ENCODE data around the gene IFI27. TPM values are rescaled to one million over a fixed set of nuclear protein-coding genes. Genes with fewer than 3 reads are reported as not detected.
"Not testable (repeated sequence)": the region's sequence is repeated elsewhere in the genome, so short reads cannot be mapped to it uniquely, and the experiment has no call there.

Gene IFI27
- total RNA-seq, 2 donors from 2014 or later = 5.1 to 7.7 TPM

- peaks cover 14% of the 10 kb centered on the region for H3K4me1 Mint-ChIP-seq (ENCODE audit: low read depth)
- peaks cover 0 to 4% of the 10 kb centered on the region in 2 donors for H3K9me3 Mint-ChIP-seq
- ATAC-seq (replicated peaks in 1 of 2) = no peak
These were observed 43.3 kb downstream of the IFI27 start for GRCh38 chr14:94153750-94154342.

GRCh38 chr14:94156143-94156542 lies 45.6 kb downstream of the IFI27 start:
- H3K27me3 Mint-ChIP-seq (ENCODE audit: low read depth); DNase-seq; H3K4me3 Mint-ChIP-seq; H3K27ac Mint-ChIP-seq; ATAC-seq (replicated peaks in 1 of 2); H3K36me3 Mint-ChIP-seq (ENCODE audit: insufficient read depth in 2 of 2); H3K9me3 Mint-ChIP-seq: not testable (repeated sequence)
- H3K4me1 Mint-ChIP-seq (ENCODE audit: low read depth) = peaks cover 26% of the 10 kb centered on the region

More at GRCh38 chr14:94153750-94154342, 43.3 kb downstream of the IFI27 start:
- H3K4me3 Mint-ChIP-seq = no peak overlapping the region
- no peaks in the 10 kb centered on the region for H3K36me3 Mint-ChIP-seq (ENCODE audit: insufficient read depth in 2 of 2)
- H3K27ac Mint-ChIP-seq = no peak overlapping the region
- DNase-seq = no peak
- peaks cover 8% of the 10 kb centered on the region for H3K27me3 Mint-ChIP-seq (ENCODE audit: low read depth)

GRCh38 chr14:94157197-94157596 lies 46.7 kb downstream of the IFI27 start:
- Mint-ChIP-seq H3K27ac (no peak overlapping the region), H3K9me3 (peaks cover 0 to 4% of the 10 kb centered on the region in 2 donors), H3K27me3 (ENCODE audit: low read depth) (no peaks in the 10 kb centered on the region), H3K36me3 (ENCODE audit: insufficient read depth in 2 of 2) (no peaks in the 10 kb centered on the region), H3K4me1 (ENCODE audit: low read depth) (peaks cover 36% of the 10 kb centered on the region), H3K4me3 (no peak overlapping the region)
- ATAC-seq (replicated peaks in 1 of 2) (peak; percentile 56 to 79), DNase-seq (no peak)

- Mint-ChIP-seq H3K9me3 (peaks cover 0 to 4% of the 10 kb centered on the region in 2 donors), H3K27me3 (ENCODE audit: low read depth) (no peaks in the 10 kb centered on the region), H3K27ac (no peak overlapping the region), H3K36me3 (ENCODE audit: insufficient read depth in 2 of 2) (no peaks in the 10 kb centered on the region), H3K4me3 (peak overlapping the region; percentile 1 to 34), H3K4me1 (ENCODE audit: low read depth) (peaks cover 47% of the 10 kb centered on the region)
- DNase-seq (no peak), ATAC-seq (replicated peaks in 1 of 2) (peak; percentile 56 to 67)
These were observed 47.8 kb downstream of the IFI27 start for GRCh38 chr14:94158239-94158883.

- no peak overlapping the region for H3K4me3 Mint-ChIP-seq
- no peaks in the 10 kb centered on the region for H3K9me3 Mint-ChIP-seq
- no peaks in the 10 kb centered on the region for H3K27me3 Mint-ChIP-seq (ENCODE audit: low read depth)
- ATAC-seq (replicated peaks in 1 of 2) (no peak), DNase-seq (no peak)
- peaks cover 64% of the 10 kb centered on the region for H3K4me1 Mint-ChIP-seq (ENCODE audit: low read depth)
- H3K36me3 Mint-ChIP-seq (ENCODE audit: insufficient read depth in 2 of 2) = no peaks in the 10 kb centered on the region
- H3K27ac Mint-ChIP-seq = no peak overlapping the region
These were observed 50.5 kb downstream of the IFI27 start for GRCh38 chr14:94161058-94161457.

GRCh38 chr14:94161981-94162380 lies 51.4 kb downstream of the IFI27 start:
- Mint-ChIP-seq H3K36me3 (ENCODE audit: insufficient read depth in 2 of 2) (no peaks in the 10 kb centered on the region), H3K27me3 (ENCODE audit: low read depth) (no peaks in the 10 kb centered on the region), H3K9me3 (no peaks in the 10 kb centered on the region), H3K4me3 (peak overlapping the region in 1 of 2 donors; percentile 9), H3K27ac (no peak overlapping the region), H3K4me1 (ENCODE audit: low read depth) (peaks cover 64% of the 10 kb centered on the region)
- DNase-seq (no peak), ATAC-seq (replicated peaks in 1 of 2) (no peak)

- Mint-ChIP-seq H3K27ac (no peak overlapping the region), H3K9me3 (no peaks in the 10 kb centered on the region), H3K4me3 (no peak overlapping the region), H3K36me3 (ENCODE audit: insufficient read depth in 2 of 2) (no peaks in the 10 kb centered on the region), H3K27me3 (ENCODE audit: low read depth) (no peaks in the 10 kb centered on the region), H3K4me1 (ENCODE audit: low read depth) (peaks cover 64% of the 10 kb centered on the region)
- no peak for DNase-seq
- ATAC-seq (replicated peaks in 1 of 2) = no peak
These were observed 51.9 kb downstream of the IFI27 start for GRCh38 chr14:94162466-94162865.

- Mint-ChIP-seq H3K27ac (peak overlapping the region; percentile 7), H3K9me3 (no peaks in the 10 kb centered on the region), H3K27me3 (ENCODE audit: low read depth) (no peaks in the 10 kb centered on the region), H3K4me3 (no peak overlapping the region), H3K36me3 (ENCODE audit: insufficient read depth in 2 of 2) (no peaks in the 10 kb centered on the region), H3K4me1 (ENCODE audit: low read depth) (peaks cover 51% of the 10 kb centered on the region)
- ATAC-seq (replicated peaks in 1 of 2) (peak in 1 of 2 donors; percentile 45), DNase-seq (no peak)
These were observed 53.3 kb downstream of the IFI27 start for GRCh38 chr14:94163796-94164195.

GRCh38 chr14:94164685-94165431 lies 54.3 kb downstream of the IFI27 start:
- Mint-ChIP-seq H3K27ac (no peak overlapping the region), H3K4me1 (ENCODE audit: low read depth) (peaks cover 50% of the 10 kb centered on the region), H3K27me3 (ENCODE audit: low read depth) (no peaks in the 10 kb centered on the region), H3K9me3 (no peaks in the 10 kb centered on the region), H3K36me3 (ENCODE audit: insufficient read depth in 2 of 2) (no peaks in the 10 kb centered on the region), H3K4me3 (peak overlapping the region; percentile 10 to 37)
- ATAC-seq (replicated peaks in 1 of 2) (peak; percentile 55 to 58), DNase-seq (no peak)

GRCh38 chr14:94165744-94166143 lies 55.2 kb downstream of the IFI27 start:
- Mint-ChIP-seq H3K36me3 (ENCODE audit: insufficient read depth in 2 of 2) (no peaks in the 10 kb centered on the region), H3K27me3 (ENCODE audit: low read depth) (no peaks in the 10 kb centered on the region), H3K4me1 (ENCODE audit: low read depth) (peaks cover 42% of the 10 kb centered on the region), H3K27ac (no peak overlapping the region), H3K4me3 (no peak overlapping the region), H3K9me3 (no peaks in the 10 kb centered on the region)
- ATAC-seq (replicated peaks in 1 of 2) = no peak
- DNase-seq = no peak

Other genes starting within 250 kb of the IFI27 start
- not detected for gene FAM181A, start 183.4 kb upstream of the IFI27 start, total RNA-seq
- gene ASB2, start 134.2 kb upstream of the IFI27 start, total RNA-seq = 10 to 100 TPM; 43.3 to 45.6 TPM
- 1 to 10 TPM; 1.6 to 2.2 TPM for gene CCDC197, start 113.4 kb upstream of the IFI27 start, total RNA-seq
- 1 to 10 TPM; 1.9 to 2.1 TPM for gene OTUB2, start 84.4 kb upstream of the IFI27 start, total RNA-seq
- 100 to 1,000 TPM; 193 to 197 TPM for gene DDX24, start 29.5 kb upstream of the IFI27 start, total RNA-seq
- 10 to 100 TPM; 59.6 to 71.4 TPM for gene IFI27L1, start 29.4 kb upstream of the IFI27 start, total RNA-seq
- 10 to 100 TPM; 52.0 to 66.0 TPM for gene IFI27L2, start 18.9 kb downstream of the IFI27 start, total RNA-seq
- 1 to 10 TPM; 6.2 to 9.5 TPM for gene PPP4R4, start 63.6 kb downstream of the IFI27 start, total RNA-seq
- not detected for gene SERPINA10, start 182.5 kb downstream of the IFI27 start, total RNA-seq
- gene SERPINA6, start 212.6 kb downstream of the IFI27 start, total RNA-seq = not detected